Measurements from ENCODE around the gene CTAG2.

GRCh38 chrX:154650221-154650510, 3.2 kb downstream of the CTAG2 start:
- no peak for TF ChIP-seq POLR2A (IDR thresholded peaks at IDR 0.05)
- TF ChIP-seq CTCF (IDR thresholded peaks at IDR 0.05), result no peak

Data from esophagus squamous epithelium (tissue), 4 donors.